Fibroblast of lung (primary cell): Measurements from ENCODE around the gene BBOF1. TPM values are rescaled to one million over a fixed set of nuclear protein-coding genes. Genes with fewer than 3 reads are reported as not detected.

Experiments
- DNase-seq, 2 donors: peaks; one replicate each; pipeline versions ENCODE4 v3.0.0 to v3.0.0-alpha.2; 2010; ENCODE audit warnings: low read depth in 2 of 2
- H2AFZ ChIP-seq: 2 replicates; pipeline ENCODE4 v1.5.1; 2012; ENCODE audit warnings: low read length, control low read depth, inconsistent platforms
- H3K27ac ChIP-seq: 2 replicates; pipeline ENCODE4 v1.5.1; 2011; ENCODE audit warnings: low read length, control low read depth; ENCODE audit not compliant: insufficient read depth
- H3K27me3 ChIP-seq: 2 replicates; pipeline ENCODE4 v1.5.1; 2011; ENCODE audit warnings: mild to moderate bottlenecking, low read length; ENCODE audit not compliant: control insufficient read depth, insufficient read depth
- H3K36me3 ChIP-seq: 2 replicates; pipeline ENCODE4 v1.5.1; 2011; ENCODE audit warnings: low read length; ENCODE audit not compliant: control insufficient read depth, insufficient read depth
- H3K4me1 ChIP-seq: 2 replicates; pipeline ENCODE4 v1.5.1; 2011; ENCODE audit warnings: low read length; ENCODE audit not compliant: control insufficient read depth, insufficient read depth; ENCODE audit errors: extremely low read depth
- H3K4me2 ChIP-seq: 2 replicates; pipeline ENCODE4 v1.5.1; 2011; ENCODE audit warnings: low read length, control low read depth; ENCODE audit not compliant: insufficient read depth; ENCODE audit errors: extremely low read depth
- H3K4me3 ChIP-seq, 4 experiments: fragments of 200-600 bp in 1 of 4; sonication (generic) in 1 of 4; replicated peaks in 1 of 4; 2 replicates each; pipeline ENCODE4 v1.5.1; 2011 to 2016; ENCODE audit warnings: low read length in 4 of 4, low read depth in 3 of 4, mild to moderate bottlenecking in 3 of 4, control low read depth in 2 of 4, inconsistent platforms in 1 of 4, mixed read lengths in 1 of 4; ENCODE audit not compliant: insufficient read depth in 1 of 4; ENCODE audit errors: control extremely low read depth in 1 of 4
- H3K79me2 ChIP-seq: 2 replicates; pipeline ENCODE4 v1.5.1; 2012; ENCODE audit warnings: mild to moderate bottlenecking, low read length, inconsistent platforms; ENCODE audit not compliant: control insufficient read depth, insufficient read depth
- H3K9ac ChIP-seq: 2 replicates; pipeline ENCODE4 v1.5.1; 2011; ENCODE audit warnings: mild to moderate bottlenecking, low read length, control low read depth; ENCODE audit not compliant: insufficient read depth
- H3K9me3 ChIP-seq: 2 replicates; pipeline ENCODE4 v1.5.1; 2012; ENCODE audit warnings: low read depth, low read length; ENCODE audit not compliant: control insufficient read depth, insufficient read depth
- H4K20me1 ChIP-seq: 2 replicates; pipeline ENCODE4 v1.5.1; 2011; ENCODE audit warnings: low read length; ENCODE audit not compliant: control insufficient read depth, insufficient read depth; ENCODE audit errors: extremely low read depth
- EZH2 ChIP-seq: IDR thresholded peaks from 2 replicates; pipeline ENCODE4 v1.5.1; 2012; ENCODE audit warnings: low read length, control low read depth, mild to moderate bottlenecking; ENCODE audit errors: missing control alignments
- polyA plus RNA-seq, 2 donors: library from polyadenylated mRNA; depleted of rRNA in 1 of 2; stranded (reverse) in 1 of 2; unstranded in 1 of 2; fragments of >200 nt; gene quantifications; 2 replicates each; pipeline ENCODE4 v1.2.1, GENCODE V29; 2011 to 2012; ENCODE audit warnings: missing spikeins in 1 of 2
- total RNA-seq: library from RNA; depleted of rRNA; stranded (reverse); fragments of >200 nt; gene quantifications from 2 replicates; pipeline ENCODE4 v1.2.1, GENCODE V29; 2014
- TF ChIP-seq, protein P1 (sequence below), 2 donors: IDR thresholded peaks in 1 of 2; conservative IDR thresholded peaks in 1 of 2; 1 replicate in 1 of 2; 2 replicates in 1 of 2; pipeline ENCODE4 v1.5.1; 2011 to 2012; ENCODE audit warnings: low read length in 2 of 2, control low read depth in 1 of 2, inconsistent platforms in 1 of 2, low read depth in 1 of 2, mild to moderate bottlenecking in 1 of 2

BBOF1 gene
- total and polyA plus RNA-seq, 2 donors (not counting 1 experiment from before 2014, with no cell fraction given), result 3.8 to 7.8 TPM

DNA sequence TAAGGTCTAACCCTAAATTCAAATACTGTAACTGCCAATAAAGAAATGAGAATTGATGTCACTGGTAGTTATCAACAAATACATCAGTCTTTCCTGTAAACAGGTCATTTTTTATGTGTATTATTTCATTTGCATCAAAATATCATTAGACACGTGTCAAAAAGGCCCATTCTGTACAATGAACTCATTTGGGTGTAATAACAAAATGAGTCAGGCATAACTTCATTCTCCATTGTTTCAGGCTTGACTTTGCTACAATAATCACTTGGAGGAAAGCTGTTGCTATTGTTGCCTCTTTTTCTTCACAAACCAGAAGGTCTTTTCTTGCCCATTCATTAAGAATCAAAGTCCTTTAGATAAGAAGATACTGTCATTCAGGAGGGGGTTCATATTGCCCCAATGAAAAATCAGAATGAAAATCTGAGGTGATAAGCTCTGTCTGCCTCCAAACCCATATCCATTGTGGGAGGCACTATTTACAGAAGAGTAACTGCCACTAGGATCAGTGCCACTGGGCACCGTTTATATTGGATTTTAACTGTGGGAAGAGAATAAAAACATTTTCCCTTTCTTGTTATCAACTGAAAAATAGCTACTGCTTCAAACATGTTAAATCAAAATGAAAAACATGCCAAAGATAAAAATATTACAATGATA is 10.2 kb upstream of the BBOF1 start:
- Histone ChIP-seq H3K27me3 (no peaks in the 10 kb centered on the region), H3K36me3 (no peaks in the 10 kb centered on the region), H3K9me3 (no peaks in the 10 kb centered on the region), H4K20me1 (no peaks in the 10 kb centered on the region), H3K27ac (no peak overlapping the region), H3K4me1 (no peaks in the 10 kb centered on the region), H3K4me3 (no peak overlapping the region), H3K79me2 (no peaks in the 10 kb centered on the region), H3K4me2 (no peak overlapping the region), H3K9ac (no peak overlapping the region), H2AFZ (no peak overlapping the region)
- TF ChIP-seq, protein P1, sequence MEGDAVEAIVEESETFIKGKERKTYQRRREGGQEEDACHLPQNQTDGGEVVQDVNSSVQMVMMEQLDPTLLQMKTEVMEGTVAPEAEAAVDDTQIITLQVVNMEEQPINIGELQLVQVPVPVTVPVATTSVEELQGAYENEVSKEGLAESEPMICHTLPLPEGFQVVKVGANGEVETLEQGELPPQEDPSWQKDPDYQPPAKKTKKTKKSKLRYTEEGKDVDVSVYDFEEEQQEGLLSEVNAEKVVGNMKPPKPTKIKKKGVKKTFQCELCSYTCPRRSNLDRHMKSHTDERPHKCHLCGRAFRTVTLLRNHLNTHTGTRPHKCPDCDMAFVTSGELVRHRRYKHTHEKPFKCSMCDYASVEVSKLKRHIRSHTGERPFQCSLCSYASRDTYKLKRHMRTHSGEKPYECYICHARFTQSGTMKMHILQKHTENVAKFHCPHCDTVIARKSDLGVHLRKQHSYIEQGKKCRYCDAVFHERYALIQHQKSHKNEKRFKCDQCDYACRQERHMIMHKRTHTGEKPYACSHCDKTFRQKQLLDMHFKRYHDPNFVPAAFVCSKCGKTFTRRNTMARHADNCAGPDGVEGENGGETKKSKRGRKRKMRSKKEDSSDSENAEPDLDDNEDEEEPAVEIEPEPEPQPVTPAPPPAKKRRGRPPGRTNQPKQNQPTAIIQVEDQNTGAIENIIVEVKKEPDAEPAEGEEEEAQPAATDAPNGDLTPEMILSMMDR (conservative IDR thresholded peaks at IDR 0.05 in 1 of 2, IDR thresholded peaks at IDR 0.05 in 1 of 2; ENCODE audit: low read depth in 1 of 2, low read length in 2 of 2), result no peak
- no peak for TF ChIP-seq EZH2
- DNase-seq, result no peak

DNA sequence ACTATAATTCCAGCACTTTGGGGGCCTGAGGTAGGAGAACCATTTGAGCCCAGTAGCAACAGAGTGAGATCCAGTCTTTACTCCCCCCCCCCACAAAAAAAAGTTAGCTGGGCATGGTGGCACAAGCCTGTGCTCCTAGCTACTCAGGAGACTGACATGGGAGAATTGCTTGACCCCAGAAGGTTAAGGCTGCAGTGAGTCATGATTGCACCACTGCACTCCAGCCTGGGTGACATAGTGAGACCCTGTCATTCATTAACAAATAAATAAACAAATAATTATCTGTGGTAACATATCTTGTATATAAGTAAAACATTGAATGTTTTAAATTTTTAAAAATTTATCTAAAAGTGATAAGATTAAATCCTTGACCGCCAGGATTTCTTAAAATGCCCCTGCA is 4.8 kb upstream of the BBOF1 start:
- TF ChIP-seq, protein P1 (conservative IDR thresholded peaks at IDR 0.05 in 1 of 2, IDR thresholded peaks at IDR 0.05 in 1 of 2; ENCODE audit: low read depth in 1 of 2, low read length in 2 of 2), result no peak
- no peak for TF ChIP-seq EZH2
- Histone ChIP-seq H4K20me1 (no peaks in the 10 kb centered on the region), H3K9me3 (no peaks in the 10 kb centered on the region), H3K9ac (no peak overlapping the region), H3K36me3 (no peaks in the 10 kb centered on the region), H3K79me2 (no peaks in the 10 kb centered on the region), H2AFZ (no peak overlapping the region), H3K4me1 (no peaks in the 10 kb centered on the region), H3K27me3 (no peaks in the 10 kb centered on the region), H3K4me3 (no peak overlapping the region), H3K4me2 (no peak overlapping the region), H3K27ac (no peak overlapping the region)
- DNase-seq, result peak in 1 of 2 donors; percentile 21

DNA sequence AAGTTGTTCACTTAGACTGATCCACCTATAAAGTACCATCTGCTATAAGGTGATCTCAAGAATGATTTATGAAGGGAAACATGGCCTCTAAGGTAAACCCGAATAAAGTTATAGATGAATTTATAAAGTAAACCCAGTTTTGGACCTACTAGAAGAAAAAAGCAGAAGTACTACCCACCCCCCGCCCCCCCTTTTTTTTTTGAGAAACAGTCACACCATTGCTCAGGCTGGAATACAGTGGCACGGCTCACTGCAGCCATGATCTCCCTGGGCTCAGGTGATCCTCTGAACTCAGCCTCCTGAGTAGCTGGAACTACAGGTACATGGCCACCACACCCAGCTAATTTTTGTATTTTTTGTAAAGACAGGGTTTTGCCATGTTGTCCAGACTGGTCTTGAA is 4.0 kb upstream of the BBOF1 start:
- no peaks in the 10 kb centered on the region for H3K27me3 ChIP-seq
- no peaks in the 10 kb centered on the region for H3K9me3 ChIP-seq
- no peak overlapping the region for H3K9ac ChIP-seq
- H3K4me1 ChIP-seq, result no peaks in the 10 kb centered on the region
- H3K79me2 ChIP-seq, result no peaks in the 10 kb centered on the region
- no peak overlapping the region for H3K27ac ChIP-seq
- H3K36me3 ChIP-seq, result no peaks in the 10 kb centered on the region
- H3K4me3 ChIP-seq, result no peak overlapping the region
- TF ChIP-seq, protein P1 (conservative IDR thresholded peaks at IDR 0.05 in 1 of 2, IDR thresholded peaks at IDR 0.05 in 1 of 2; ENCODE audit: low read depth in 1 of 2, low read length in 2 of 2), result no peak
- no peak for TF ChIP-seq EZH2
- H4K20me1 ChIP-seq, result no peaks in the 10 kb centered on the region
- H3K4me2 ChIP-seq, result no peak overlapping the region
- DNase-seq, result no peak
- H2AFZ ChIP-seq, result no peak overlapping the region
